Ectodermal cell (in vitro differentiated cells): Measurements from ENCODE around the gene CNST.

Source experiments
- H3K27ac ChIP-seq: 2 replicates; pipeline ENCODE4 v1.7.0; 2013; ENCODE audit warnings: mild to moderate bottlenecking, low read depth, low read length; ENCODE audit not compliant: insufficient read depth, poor library complexity, severe bottlenecking
- H3K27me3 ChIP-seq: 2 replicates; pipeline ENCODE4 v1.7.0; 2013; ENCODE audit warnings: mild to moderate bottlenecking, low read length; ENCODE audit not compliant: insufficient read depth, control insufficient read depth, poor library complexity, severe bottlenecking
- H3K36me3 ChIP-seq: one replicate; pipeline ENCODE4 v1.7.0; 2013; ENCODE audit warnings: low read length; ENCODE audit not compliant: control insufficient read depth, insufficient read depth
- H3K4me1 ChIP-seq: one replicate; pipeline ENCODE4 v1.7.0; 2013; ENCODE audit warnings: low read length; ENCODE audit not compliant: control insufficient read depth, insufficient read depth
- H3K4me3 ChIP-seq: 2 replicates; pipeline ENCODE4 v1.7.0; 2013; ENCODE audit warnings: low read depth, low read length, control low read depth; ENCODE audit not compliant: insufficient read depth
- H3K9me3 ChIP-seq: 2 replicates; pipeline ENCODE4 v1.7.0; 2013; ENCODE audit warnings: mild to moderate bottlenecking, low read length, moderate library complexity; ENCODE audit not compliant: control insufficient read depth
- WGBS, 2 experiments: methylation state at CpG; one replicate each; pipeline ENCODE4 v1.1.7; 2013; ENCODE audit warnings: missing lambda C conversion rate in 2 of 2; 5-methylcytosine and 5-hydroxymethylcytosine counted together

CNST gene

GRCh38 chr1:246613096-246613758 lies 47.0 kb downstream of the CNST start:
- H3K4me3 ChIP-seq = no peak overlapping the region
- WGBS, 2 experiments = 94% methylated on average over 6 of the region's 6 CpGs
- H3K36me3 ChIP-seq = no peaks in the 10 kb centered on the region
- H3K4me1 ChIP-seq = peaks cover 6% of the 10 kb centered on the region
- H3K27me3 ChIP-seq = no peaks in the 10 kb centered on the region
- H3K27ac ChIP-seq = no peak overlapping the region
- no peaks in the 10 kb centered on the region for H3K9me3 ChIP-seq

- Histone ChIP-seq H3K36me3 (no peaks in the 10 kb centered on the region), H3K9me3 (no peaks in the 10 kb centered on the region), H3K4me1 (peaks cover 8% of the 10 kb centered on the region), H3K27me3 (no peaks in the 10 kb centered on the region), H3K27ac (no peak overlapping the region), H3K4me3 (no peak overlapping the region)
These were observed 50.9 kb downstream of the CNST start for GRCh38 chr1:246617156-246617555.

- Histone ChIP-seq H3K27me3 (no peaks in the 10 kb centered on the region), H3K4me3 (no peak overlapping the region), H3K9me3 (no peaks in the 10 kb centered on the region), H3K4me1 (peaks cover 8% of the 10 kb centered on the region), H3K27ac (no peak overlapping the region), H3K36me3 (no peaks in the 10 kb centered on the region)
- WGBS, 2 experiments = 94 to 100% methylated on average over 2 to 3 of the region's 3 CpGs
These were observed 51.5 kb downstream of the CNST start for GRCh38 chr1:246617768-246618167.

- no peaks in the 10 kb centered on the region for H3K36me3 ChIP-seq
- no peaks in the 10 kb centered on the region for H3K9me3 ChIP-seq
- no peak overlapping the region for H3K4me3 ChIP-seq
- H3K4me1 ChIP-seq = peaks cover 8% of the 10 kb centered on the region
- H3K27ac ChIP-seq = no peak overlapping the region
- 72 to 73% methylated on average over 3 to 4 of the region's 4 CpGs for WGBS, 2 experiments
- no peaks in the 10 kb centered on the region for H3K27me3 ChIP-seq
These were observed 52.1 kb downstream of the CNST start for GRCh38 chr1:246618240-246618808.

GRCh38 chr1:246622035-246622652 lies 55.9 kb downstream of the CNST start:
- Histone ChIP-seq H3K9me3 (no peaks in the 10 kb centered on the region), H3K4me3 (no peak overlapping the region), H3K27me3 (no peaks in the 10 kb centered on the region), H3K27ac (no peak overlapping the region), H3K4me1 (peaks cover 8% of the 10 kb centered on the region), H3K36me3 (no peaks in the 10 kb centered on the region)
- 86 to 88% methylated on average over 8 of the region's 8 CpGs for WGBS, 2 experiments

GRCh38 chr1:246624091-246624490 lies 57.8 kb downstream of the CNST start:
- Histone ChIP-seq H3K27me3 (no peaks in the 10 kb centered on the region), H3K27ac (no peak overlapping the region), H3K36me3 (no peaks in the 10 kb centered on the region), H3K4me3 (no peak overlapping the region), H3K9me3 (no peaks in the 10 kb centered on the region), H3K4me1 (no peaks in the 10 kb centered on the region)
- 86 to 89% methylated on average over 5 of the region's 5 CpGs for WGBS, 2 experiments

- WGBS, 2 experiments = 96 to 100% methylated on average over 2 of the region's 2 CpGs
- no peak overlapping the region for H3K27ac ChIP-seq
- no peaks in the 10 kb centered on the region for H3K4me1 ChIP-seq
- H3K4me3 ChIP-seq = no peak overlapping the region
- H3K36me3 ChIP-seq = no peaks in the 10 kb centered on the region
- H3K9me3 ChIP-seq = no peaks in the 10 kb centered on the region
- H3K27me3 ChIP-seq = no peaks in the 10 kb centered on the region
These were observed 62.8 kb downstream of the CNST start for GRCh38 chr1:246629030-246629429.

- no peak overlapping the region for H3K27ac ChIP-seq
- H3K36me3 ChIP-seq = no peaks in the 10 kb centered on the region
- no peaks in the 10 kb centered on the region for H3K9me3 ChIP-seq
- no peaks in the 10 kb centered on the region for H3K27me3 ChIP-seq
- 93 to 95% methylated on average over 5 of the region's 5 CpGs for WGBS, 2 experiments
- no peaks in the 10 kb centered on the region for H3K4me1 ChIP-seq
- H3K4me3 ChIP-seq = no peak overlapping the region
These were observed 63.7 kb downstream of the CNST start for GRCh38 chr1:246629976-246630375.

GRCh38 chr1:246631426-246631825 lies 65.2 kb downstream of the CNST start:
- Histone ChIP-seq H3K9me3 (no peaks in the 10 kb centered on the region), H3K27me3 (no peaks in the 10 kb centered on the region), H3K27ac (no peak overlapping the region), H3K36me3 (no peaks in the 10 kb centered on the region), H3K4me1 (no peaks in the 10 kb centered on the region), H3K4me3 (no peak overlapping the region)
- 88 to 95% methylated on average over 1 of the region's 1 CpG for WGBS, 2 experiments

GRCh38 chr1:246632281-246633168 lies 66.3 kb downstream of the CNST start:
- no peak overlapping the region for H3K27ac ChIP-seq
- H3K4me3 ChIP-seq = no peak overlapping the region
- H3K4me1 ChIP-seq = no peaks in the 10 kb centered on the region
- WGBS, 2 experiments = 95% methylated on average over 13 of the region's 13 CpGs
- H3K27me3 ChIP-seq = no peaks in the 10 kb centered on the region
- no peaks in the 10 kb centered on the region for H3K36me3 ChIP-seq
- H3K9me3 ChIP-seq = no peaks in the 10 kb centered on the region
